ENCODE data around the gene AP5Z1. TPM values are rescaled to one million over a fixed set of nuclear protein-coding genes. Genes with fewer than 3 reads are reported as not detected.

Gene AP5Z1
- total and polyA plus RNA-seq, 2 of the 4 experiments (the other 2 are of a cell fraction) = 9.7 to 38.7 TPM

- Histone ChIP-seq H4K8ac (ENCODE audit: low read depth in 2 of 2, low read length in 2 of 2) (no peak overlapping the region), H3K27ac (ENCODE audit: insufficient read depth, low read length) (no peak overlapping the region), H3K9me1 (ENCODE audit: insufficient read depth, low read length) (no peaks in the 10 kb centered on the region), H3K14ac (replicated peaks; ENCODE audit: low read depth, low read length) (no peak overlapping the region), H3K4me2 (ENCODE audit: low read depth, low read length) (no peak overlapping the region), H2AK9ac (replicated peaks; ENCODE audit: low read depth, low read length, poor library complexity) (peak overlapping the region; percentile 28), H3K27me3 (ENCODE audit: control insufficient read depth, insufficient read depth, low read length) (peaks cover 2% of the 10 kb centered on the region; the same call in 1 of the 2 replicates), H4K91ac (ENCODE audit: insufficient read depth, low read depth, low read length) (no peak overlapping the region), H3K4me1 (ENCODE audit: control insufficient read depth, insufficient read depth, low read length) (no peaks in the 10 kb centered on the region; the same call in 1 of the 2 replicates), H2BK20ac (ENCODE audit: low read depth, low read length) (no peak overlapping the region), H2AFZ (replicated peaks; ENCODE audit: low read length, poor library complexity) (no peak overlapping the region), H3K4me3 (ENCODE audit: insufficient read depth, low read depth, low read length) (no peak overlapping the region), H2AK5ac (ENCODE audit: low read depth, low read length) (no peak overlapping the region), H3K23ac (ENCODE audit: low read depth, low read length) (no peak overlapping the region), H3K9me3 (ENCODE audit: control insufficient read depth, insufficient read depth, low read length) (no peaks in the 10 kb centered on the region), H2BK5ac (ENCODE audit: low read depth, low read length, poor library complexity, severe bottlenecking) (no peak overlapping the region), H3K56ac (ENCODE audit: extremely low read depth, insufficient read depth, low read length) (no peak overlapping the region), H3K79me1 (ENCODE audit: low read depth in 1 of 2, low read length in 2 of 2) (no peaks in the 10 kb centered on the region), H2BK15ac (ENCODE audit: low read depth, low read length) (no peak overlapping the region), H4K5ac (ENCODE audit: low read depth, low read length) (no peak overlapping the region), H2BK120ac (ENCODE audit: low read depth, low read length) (no peak overlapping the region), H3K9ac (ENCODE audit: low read depth, low read length) (no peak overlapping the region), H3K18ac (ENCODE audit: low read depth, low read length) (no peak overlapping the region), H4K20me1 (ENCODE audit: insufficient read depth, low read length) (no peaks in the 10 kb centered on the region), H3K36me3 (ENCODE audit: control insufficient read depth, insufficient read depth, low read length) (no peaks in the 10 kb centered on the region), H3K4ac (ENCODE audit: low read depth, low read length) (no peak overlapping the region)
- ChIA-PET CTCF (no interaction called here), POLR2A (ENCODE audit: unreplicated experiment) (no interaction called here)
- no peak for DNase-seq
- BruUV-seq (replicated peaks) = no TSS peak
- intact Hi-C loops (cut with micrococcal nuclease) (no loop called here), in situ Hi-C loops (cut with MboI; ENCODE audit: low sequenced_read_pairs) (no loop called here), dilution Hi-C loops (cut with HindIII; ENCODE audit: low sequenced_read_pairs, unreplicated experiment) (no loop called here)
- no CpG with 5 or more reads among the region's 17 CpGs for WGBS, 2 experiments (ENCODE audit: extremely low coverage in 2 of 2, insufficient read length in 1 of 2)
- no peak for ATAC-seq (ENCODE audit: low read depth)
- TF ChIP-seq FOS (IDR thresholded peaks at IDR 0.05; ENCODE audit: low read depth, low read length) (no peak), RFX5 (IDR thresholded peaks at IDR 0.05; ENCODE audit: low read depth, low read length) (no peak), CEBPB (IDR thresholded peaks at IDR 0.05; ENCODE audit: low read depth, low read length) (no peak), MAFK (IDR thresholded peaks at IDR 0.05; ENCODE audit: low read depth, low read length) (no peak), BHLHE40 (IDR thresholded peaks at IDR 0.05; ENCODE audit: low read depth, low read length) (no peak), MAZ (IDR thresholded peaks at IDR 0.05; ENCODE audit: borderline replicate concordance, low read depth, low read length) (no peak), POLR2A (IDR thresholded peaks at IDR 0.05; ENCODE audit: low read depth, low read length) (no peak)
Measured at GRCh38 chr7:4828720-4829383, 53.4 kb downstream of the AP5Z1 start.
